Nephron progenitor cell (in vitro differentiated cells): ENCODE data around the gene MAML2.

Experiments used
- DNase-seq: peaks from one replicate; pipeline ENCODE4 v3.0.0; 2021
- H3K27ac Mint-ChIP-seq: 2 replicates; pipeline ENCODE4 v1.8.0; 2021; ENCODE audit warnings: mild to moderate bottlenecking, moderate library complexity, mixed read lengths
- H3K27me3 Mint-ChIP-seq: 2 replicates; pipeline ENCODE4 v1.8.0; 2021; ENCODE audit warnings: mild to moderate bottlenecking, low read depth, mixed read lengths; ENCODE audit not compliant: poor library complexity
- H3K36me3 Mint-ChIP-seq: 2 replicates; pipeline ENCODE4 v1.8.0; 2021; ENCODE audit warnings: low read depth, mixed read lengths
- H3K4me1 Mint-ChIP-seq: 2 replicates; pipeline ENCODE4 v1.8.0; 2021; ENCODE audit warnings: mixed read lengths
- H3K4me3 Mint-ChIP-seq: 2 replicates; pipeline ENCODE4 v1.8.0; 2021; ENCODE audit warnings: mild to moderate bottlenecking, moderate library complexity, mixed read lengths
- H3K9me3 Mint-ChIP-seq: 2 replicates; pipeline ENCODE4 v1.8.0; 2021; ENCODE audit warnings: mild to moderate bottlenecking, moderate library complexity, mixed read lengths
- CTCF ChIP-seq: fragments of 200-600 bp; sonication (generic); IDR thresholded peaks from 2 replicates; pipeline ENCODE4 v1.5.0; 2021; ENCODE audit warnings: antibody characterized with exemption

Gene MAML2

GRCh38 chr11:95961758-95962157 is 381.2 kb downstream of the MAML2 start:
- H3K36me3 Mint-ChIP-seq, result no peaks in the 10 kb centered on the region
- H3K9me3 Mint-ChIP-seq, result peaks cover 8% of the 10 kb centered on the region
- TF ChIP-seq CTCF, result no peak
- no peak overlapping the region for H3K4me3 Mint-ChIP-seq
- H3K4me1 Mint-ChIP-seq, result no peaks in the 10 kb centered on the region
- no peaks in the 10 kb centered on the region for H3K27me3 Mint-ChIP-seq
- DNase-seq, result no peak
- H3K27ac Mint-ChIP-seq, result no peak overlapping the region

- Mint-ChIP-seq H3K27me3 (no peaks in the 10 kb centered on the region), H3K9me3 (peaks cover 41% of the 10 kb centered on the region), H3K4me3 (no peak overlapping the region), H3K27ac (no peak overlapping the region), H3K4me1 (no peaks in the 10 kb centered on the region), H3K36me3 (peaks cover 28% of the 10 kb centered on the region)
- no peak for DNase-seq
- no peak for TF ChIP-seq CTCF
Measured at GRCh38 chr11:95950905-95951304, 392.1 kb downstream of the MAML2 start.

GRCh38 chr11:95948637-95949036 is 394.4 kb downstream of the MAML2 start:
- Mint-ChIP-seq H3K9me3 (peaks cover 63% of the 10 kb centered on the region), H3K4me1 (no peaks in the 10 kb centered on the region)

GRCh38 chr11:95944623-95945022 is 398.4 kb downstream of the MAML2 start:
- Mint-ChIP-seq H3K4me1 (no peaks in the 10 kb centered on the region), H3K27me3 (no peaks in the 10 kb centered on the region), H3K36me3 (peaks cover 41% of the 10 kb centered on the region), H3K4me3 (no peak overlapping the region), H3K9me3 (peaks cover 64% of the 10 kb centered on the region), H3K27ac (no peak overlapping the region)
- TF ChIP-seq CTCF, result no peak
- DNase-seq, result no peak

More at GRCh38 chr11:95948637-95949036, 394.4 kb downstream of the MAML2 start:
- DNase-seq, result no peak
- Mint-ChIP-seq H3K36me3 (peaks cover 45% of the 10 kb centered on the region), H3K27me3 (no peaks in the 10 kb centered on the region), H3K27ac (no peak overlapping the region), H3K4me3 (no peak overlapping the region)
- TF ChIP-seq CTCF, result no peak

- Mint-ChIP-seq H3K4me3 (no peak overlapping the region), H3K9me3 (peaks cover 60% of the 10 kb centered on the region), H3K27me3 (no peaks in the 10 kb centered on the region), H3K4me1 (no peaks in the 10 kb centered on the region), H3K36me3 (peaks cover 34% of the 10 kb centered on the region), H3K27ac (no peak overlapping the region)
- no peak for DNase-seq
- no peak for TF ChIP-seq CTCF
Measured at GRCh38 chr11:95943546-95943945, 399.4 kb downstream of the MAML2 start.

GRCh38 chr11:95939091-95939490 is 403.9 kb downstream of the MAML2 start:
- Mint-ChIP-seq H3K27me3 (no peaks in the 10 kb centered on the region), H3K4me1 (no peaks in the 10 kb centered on the region), H3K9me3 (peaks cover 39% of the 10 kb centered on the region), H3K4me3 (no peak overlapping the region), H3K27ac (no peak overlapping the region), H3K36me3 (peaks cover 6% of the 10 kb centered on the region)
- TF ChIP-seq CTCF, result no peak
- DNase-seq, result no peak
